Activated T-cell treated with anti-CD3 and anti-CD28 coated beads, Interleukin-2, amount 50 U/mL, for 24 hours (primary cell): ENCODE data around the gene STK33.

ENCODE experiments used
- DNase-seq: peaks from one replicate; pipeline ENCODE4 v3.0.0-alpha.2; 2020
- H3K27ac Mint-ChIP-seq: 2 replicates; pipeline ENCODE4 v1.8.0; 2020; ENCODE audit warnings: mild to moderate bottlenecking, mixed read lengths
- H3K27me3 Mint-ChIP-seq: 2 replicates; pipeline ENCODE4 v1.8.0; 2020; ENCODE audit warnings: mixed read lengths
- H3K36me3 Mint-ChIP-seq: 2 replicates; pipeline ENCODE4 v1.8.0; 2020; ENCODE audit warnings: low read depth, mixed read lengths
- H3K4me1 Mint-ChIP-seq: 2 replicates; pipeline ENCODE4 v1.8.0; 2020; ENCODE audit warnings: low read depth, mixed read lengths
- H3K4me3 Mint-ChIP-seq: 2 replicates; pipeline ENCODE4 v1.8.0; 2020; ENCODE audit warnings: mild to moderate bottlenecking, moderate library complexity, mixed read lengths
- H3K9me3 Mint-ChIP-seq: 2 replicates; pipeline ENCODE4 v1.8.0; 2020; ENCODE audit warnings: mixed read lengths

Gene STK33

DNA sequence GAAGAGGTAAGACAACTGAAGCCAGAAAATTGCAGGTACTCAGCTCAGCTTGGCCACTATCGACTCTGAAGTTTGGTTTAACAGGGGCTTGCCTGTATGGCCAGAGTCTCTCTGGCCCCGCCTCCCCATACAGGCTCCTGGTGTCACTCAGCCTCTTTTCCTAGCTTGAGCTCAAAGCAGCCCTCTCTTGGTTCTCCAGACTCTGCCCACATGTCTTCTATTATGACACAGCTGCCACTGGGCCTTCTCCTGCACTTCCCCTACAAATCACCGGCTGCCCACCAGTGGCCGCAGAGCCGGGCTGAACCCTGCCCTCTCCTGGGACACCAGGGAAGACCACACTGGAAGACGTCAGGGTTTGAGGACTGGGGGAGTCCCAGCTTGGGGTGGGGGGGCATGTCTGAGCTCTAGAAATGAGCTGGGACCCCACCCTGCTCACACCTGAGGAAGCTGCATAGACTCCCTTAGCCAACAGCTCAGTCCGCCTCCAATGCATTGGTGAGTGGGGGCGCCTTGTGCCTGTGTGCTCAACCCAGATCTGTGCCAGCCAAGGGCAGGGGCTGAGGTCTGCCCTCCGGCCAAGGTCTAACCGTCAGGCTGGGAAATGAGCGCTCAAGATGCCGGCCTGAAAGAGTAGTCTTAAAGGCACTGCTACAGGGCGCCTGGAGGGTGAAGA is 236.0 kb downstream of the STK33 start:
- peaks cover 2% of the 10 kb centered on the region for H3K4me1 Mint-ChIP-seq
- H3K27me3 Mint-ChIP-seq: peaks cover 28% of the 10 kb centered on the region
- H3K4me3 Mint-ChIP-seq: no peak overlapping the region
- no peak for DNase-seq
- H3K9me3 Mint-ChIP-seq: no peaks in the 10 kb centered on the region
- H3K36me3 Mint-ChIP-seq: no peaks in the 10 kb centered on the region
- no peak overlapping the region for H3K27ac Mint-ChIP-seq

DNA sequence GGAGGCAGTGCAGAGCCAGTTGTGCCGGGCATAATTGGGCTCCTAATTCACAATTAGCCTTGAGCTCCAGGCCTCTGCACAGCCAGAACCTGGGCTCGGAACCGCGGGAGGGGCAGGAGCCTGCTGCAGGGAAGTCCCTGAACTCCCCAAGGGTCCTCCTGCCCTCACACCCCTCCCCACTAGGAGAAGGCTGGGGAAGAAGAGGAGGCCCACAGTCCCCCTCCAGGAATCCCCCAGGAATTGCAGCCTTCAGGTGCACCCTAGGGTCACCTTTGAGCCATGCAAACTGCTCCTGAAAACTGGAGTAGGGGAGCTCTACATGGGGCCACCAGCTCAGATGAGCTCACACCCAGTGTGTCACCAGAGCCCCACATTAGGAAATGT is 236.5 kb downstream of the STK33 start:
- Mint-ChIP-seq H3K27me3 (peaks cover 28% of the 10 kb centered on the region), H3K36me3 (no peaks in the 10 kb centered on the region), H3K9me3 (no peaks in the 10 kb centered on the region), H3K27ac (no peak overlapping the region), H3K4me3 (no peak overlapping the region), H3K4me1 (peaks cover 2% of the 10 kb centered on the region)
- no peak for DNase-seq

DNA sequence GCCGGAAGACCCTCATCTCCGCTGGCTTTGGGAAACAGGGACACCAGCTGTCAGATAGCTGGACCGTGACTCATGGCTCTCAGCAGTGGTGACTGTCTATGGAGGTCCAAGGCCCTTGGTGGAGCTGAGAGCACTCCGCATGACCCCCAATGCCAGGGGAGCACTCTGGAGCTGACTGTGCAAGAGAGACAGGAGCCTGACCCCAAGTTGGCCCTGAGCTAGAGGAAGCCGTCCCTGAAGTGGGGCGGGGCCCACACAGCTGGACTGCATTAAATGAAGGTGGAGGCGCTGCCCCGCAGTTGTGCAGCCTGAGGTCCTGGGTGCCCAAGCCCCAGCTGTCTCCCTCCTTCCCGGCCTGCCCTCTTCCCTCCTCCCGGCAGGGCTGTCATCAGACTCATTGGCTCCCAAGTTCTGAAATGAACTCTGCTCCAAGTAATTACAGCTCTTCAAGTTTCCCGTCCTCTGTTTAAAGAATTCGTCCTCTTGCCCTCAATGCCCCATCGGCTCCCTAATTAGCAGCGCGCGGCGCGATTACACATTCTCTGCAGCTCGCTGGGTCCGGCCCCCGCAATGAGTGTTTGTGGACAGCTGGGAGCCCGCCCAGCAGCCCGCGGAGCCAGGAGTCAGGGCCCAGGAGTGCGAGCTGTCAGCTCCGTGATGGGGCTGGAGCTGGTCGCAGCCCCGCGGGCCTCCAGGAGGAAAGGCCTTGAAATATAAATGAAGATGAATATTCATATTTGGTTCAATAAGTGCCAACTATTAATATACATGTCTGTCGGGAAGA is 237.1 kb downstream of the STK33 start:
- Mint-ChIP-seq H3K36me3 (no peaks in the 10 kb centered on the region), H3K9me3 (no peaks in the 10 kb centered on the region), H3K27me3 (peaks cover 28% of the 10 kb centered on the region), H3K4me1 (peaks cover 2% of the 10 kb centered on the region), H3K27ac (no peak overlapping the region), H3K4me3 (no peak overlapping the region)
- DNase-seq: no peak

DNA sequence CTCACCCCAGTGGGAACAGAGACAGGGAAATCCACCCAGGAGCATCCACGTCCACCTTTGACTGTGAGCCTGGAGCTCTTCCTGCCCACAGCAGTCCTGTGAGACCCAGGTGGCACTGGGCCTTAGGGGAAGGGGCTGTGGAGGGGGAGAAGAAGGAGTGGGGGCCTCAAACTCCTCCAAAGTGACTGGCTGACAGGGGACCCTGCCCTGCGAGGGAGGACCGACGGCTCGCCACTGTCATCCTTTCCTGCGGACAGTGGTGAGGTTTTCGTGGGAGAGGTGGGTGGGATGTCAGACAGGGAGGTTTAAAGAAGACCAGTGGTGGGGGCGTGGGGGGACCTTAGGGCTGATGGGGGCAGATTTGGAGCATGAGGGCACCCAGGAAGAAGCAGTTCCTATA is 237.8 kb downstream of the STK33 start:
- H3K4me1 Mint-ChIP-seq: peaks cover 2% of the 10 kb centered on the region
- no peaks in the 10 kb centered on the region for H3K9me3 Mint-ChIP-seq
- no peak for DNase-seq
- H3K27me3 Mint-ChIP-seq: peaks cover 28% of the 10 kb centered on the region
- no peak overlapping the region for H3K4me3 Mint-ChIP-seq
- no peaks in the 10 kb centered on the region for H3K36me3 Mint-ChIP-seq
- no peak overlapping the region for H3K27ac Mint-ChIP-seq

DNA sequence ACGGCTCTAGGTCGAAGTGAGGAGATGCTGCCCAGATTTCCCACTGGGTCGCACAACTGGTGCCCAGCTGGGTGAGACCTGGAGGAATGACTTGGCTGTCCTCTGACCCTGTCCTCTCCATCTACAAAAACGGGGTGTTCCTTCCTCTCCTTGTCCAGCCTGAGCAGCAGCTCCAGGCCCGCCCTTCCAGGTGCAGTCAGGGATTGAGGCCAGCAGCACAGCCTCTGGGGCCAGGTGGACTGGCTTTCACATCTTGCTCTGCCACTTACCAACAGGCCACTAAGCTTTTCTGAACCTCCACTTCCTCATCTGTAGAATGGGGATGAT is 238.6 kb downstream of the STK33 start:
- H3K27ac Mint-ChIP-seq: no peak overlapping the region
- H3K27me3 Mint-ChIP-seq: peaks cover 28% of the 10 kb centered on the region
- H3K4me3 Mint-ChIP-seq: no peak overlapping the region
- H3K36me3 Mint-ChIP-seq: no peaks in the 10 kb centered on the region
- DNase-seq: no peak
- H3K9me3 Mint-ChIP-seq: no peaks in the 10 kb centered on the region
- peaks cover 2% of the 10 kb centered on the region for H3K4me1 Mint-ChIP-seq

GRCh38 chr11:8354622-8355415 is 239.2 kb downstream of the STK33 start:
- H3K27ac Mint-ChIP-seq: no peak overlapping the region
- peaks cover 2% of the 10 kb centered on the region for H3K4me1 Mint-ChIP-seq
- peaks cover 28% of the 10 kb centered on the region for H3K27me3 Mint-ChIP-seq
- no peak overlapping the region for H3K4me3 Mint-ChIP-seq
- no peak for DNase-seq
- H3K9me3 Mint-ChIP-seq: no peaks in the 10 kb centered on the region
- H3K36me3 Mint-ChIP-seq: no peaks in the 10 kb centered on the region

- Mint-ChIP-seq H3K9me3 (no peaks in the 10 kb centered on the region), H3K4me3 (no peak overlapping the region), H3K4me1 (peaks cover 2% of the 10 kb centered on the region), H3K27me3 (peaks cover 28% of the 10 kb centered on the region), H3K27ac (no peak overlapping the region), H3K36me3 (no peaks in the 10 kb centered on the region)
- no peak for DNase-seq
Measured at GRCh38 chr11:8352876-8353505, 241.0 kb downstream of the STK33 start.

DNA sequence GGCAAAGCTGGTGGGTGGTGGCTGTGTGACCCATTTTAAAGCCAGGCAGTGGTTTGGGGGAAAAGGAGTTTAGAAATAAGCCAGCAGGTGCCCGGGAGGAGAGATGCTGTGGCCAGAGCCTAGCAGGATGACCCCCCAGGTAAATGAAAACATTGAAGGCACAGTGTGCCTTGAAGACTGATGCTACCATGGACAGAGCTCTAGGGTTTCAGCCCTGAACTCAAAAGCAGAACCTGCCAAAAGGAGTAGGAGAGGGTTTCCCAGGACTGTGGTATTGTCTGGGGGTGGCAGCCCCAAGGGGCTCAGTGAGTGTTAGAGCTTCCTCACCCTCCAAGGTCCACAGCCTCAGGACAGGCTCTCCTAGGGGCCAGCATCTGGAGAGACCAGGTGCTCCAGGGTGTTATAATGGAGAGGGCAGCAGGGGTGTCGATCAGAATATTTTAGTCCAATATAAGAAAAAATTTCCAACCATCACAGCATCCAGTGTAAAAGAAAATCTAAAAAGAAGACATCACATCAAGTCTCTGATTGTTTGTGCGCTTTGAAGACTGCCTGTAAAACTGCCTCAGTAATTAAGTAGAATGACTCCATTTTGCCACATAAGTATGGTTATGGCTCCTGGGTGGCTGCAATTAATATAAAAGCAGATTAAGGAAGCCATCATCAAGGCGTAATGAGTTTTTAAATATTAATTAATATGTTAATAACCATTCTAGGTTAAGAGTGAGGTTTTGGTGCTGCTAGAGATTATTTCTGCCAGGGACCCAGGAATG is 241.7 kb downstream of the STK33 start:
- no peak overlapping the region for H3K27ac Mint-ChIP-seq

DNA sequence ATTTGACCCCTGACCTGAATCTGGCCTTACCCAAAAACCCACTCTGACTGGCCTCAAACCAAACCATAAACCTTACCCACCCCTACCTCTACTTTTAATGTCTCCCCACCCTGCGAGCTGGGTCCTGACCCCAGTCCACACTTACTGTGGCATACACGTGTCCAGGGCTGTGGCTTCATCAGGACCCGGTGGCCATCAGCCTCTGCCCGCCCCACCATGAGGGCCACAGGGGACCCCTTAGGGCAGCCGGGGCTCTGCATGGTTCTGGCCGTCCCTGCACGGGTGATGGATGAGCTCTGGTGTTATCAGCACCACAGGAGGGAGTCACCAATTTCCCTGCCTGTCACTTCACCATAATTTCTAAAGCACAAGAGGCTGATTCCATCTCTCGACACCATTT is 242.8 kb downstream of the STK33 start:
- Mint-ChIP-seq H3K36me3 (no peaks in the 10 kb centered on the region), H3K4me3 (no peak overlapping the region), H3K9me3 (no peaks in the 10 kb centered on the region), H3K4me1 (peaks cover 2% of the 10 kb centered on the region), H3K27ac (no peak overlapping the region), H3K27me3 (peaks cover 28% of the 10 kb centered on the region)
- DNase-seq: no peak

More for the DNA sequence above, 241.7 kb downstream of the STK33 start:
- Mint-ChIP-seq H3K36me3 (no peaks in the 10 kb centered on the region), H3K27me3 (peaks cover 28% of the 10 kb centered on the region), H3K4me3 (no peak overlapping the region), H3K4me1 (peaks cover 2% of the 10 kb centered on the region), H3K9me3 (no peaks in the 10 kb centered on the region)
- DNase-seq: no peak

- no peak overlapping the region for H3K4me3 Mint-ChIP-seq
- no peak for DNase-seq
- H3K36me3 Mint-ChIP-seq: no peaks in the 10 kb centered on the region
- no peaks in the 10 kb centered on the region for H3K9me3 Mint-ChIP-seq
- peaks cover 5% of the 10 kb centered on the region for H3K4me1 Mint-ChIP-seq
- H3K27ac Mint-ChIP-seq: no peak overlapping the region
- H3K27me3 Mint-ChIP-seq: peaks cover 6% of the 10 kb centered on the region
Measured at GRCh38 chr11:8347978-8348377, 246.1 kb downstream of the STK33 start.

- no peak overlapping the region for H3K27ac Mint-ChIP-seq
- H3K4me1 Mint-ChIP-seq: peaks cover 5% of the 10 kb centered on the region
- H3K9me3 Mint-ChIP-seq: no peaks in the 10 kb centered on the region
- peaks cover 12% of the 10 kb centered on the region for H3K27me3 Mint-ChIP-seq
- no peaks in the 10 kb centered on the region for H3K36me3 Mint-ChIP-seq
- no peak for DNase-seq
- no peak overlapping the region for H3K4me3 Mint-ChIP-seq
Measured at GRCh38 chr11:8346157-8346755, 247.8 kb downstream of the STK33 start.

DNA sequence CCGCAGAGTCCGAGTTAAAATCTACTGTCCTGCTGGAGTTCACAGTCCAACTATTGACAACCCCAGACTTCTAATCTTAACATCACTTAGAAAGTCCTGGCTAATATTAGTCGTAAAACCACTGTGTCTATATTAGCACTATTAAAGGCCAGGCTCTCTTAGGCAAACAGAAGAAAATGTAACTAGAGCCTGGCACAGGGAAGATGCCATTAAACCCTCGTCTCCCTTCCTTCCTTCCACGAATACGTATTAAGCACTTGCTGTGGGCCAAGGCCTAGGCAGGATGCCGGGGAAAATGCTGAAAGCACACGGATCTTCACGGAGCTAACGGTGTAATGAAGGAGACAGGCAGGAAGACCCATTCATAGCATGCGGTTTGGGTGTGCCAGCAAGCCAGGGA is 248.8 kb downstream of the STK33 start:
- H3K9me3 Mint-ChIP-seq: no peaks in the 10 kb centered on the region
- no peaks in the 10 kb centered on the region for H3K36me3 Mint-ChIP-seq
- no peak overlapping the region for H3K27ac Mint-ChIP-seq
- no peak for DNase-seq
- H3K4me3 Mint-ChIP-seq: no peak overlapping the region
- peaks cover 5% of the 10 kb centered on the region for H3K4me1 Mint-ChIP-seq
- H3K27me3 Mint-ChIP-seq: peaks cover 12% of the 10 kb centered on the region

DNA sequence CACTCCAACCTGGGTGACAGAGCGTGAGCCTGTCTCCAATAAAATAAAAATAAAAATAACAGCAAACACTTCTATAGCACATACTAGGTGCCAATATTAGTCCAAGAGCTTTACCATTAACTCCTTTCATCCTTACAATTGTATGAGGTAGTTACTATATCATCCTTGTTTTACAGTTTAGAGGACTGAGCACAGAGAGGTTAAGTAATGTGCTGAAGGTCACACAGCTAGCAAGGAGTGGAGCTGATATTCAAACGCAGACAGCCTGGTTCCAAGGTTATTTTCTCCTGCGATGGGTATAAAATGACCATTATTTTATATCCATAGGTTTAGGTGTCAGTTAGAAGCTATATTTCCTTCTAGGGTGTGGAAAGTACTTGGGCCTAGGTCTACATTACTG is 249.7 kb downstream of the STK33 start:
- Mint-ChIP-seq H3K4me1 (peaks cover 5% of the 10 kb centered on the region), H3K4me3 (no peak overlapping the region), H3K27ac (no peak overlapping the region), H3K27me3 (peaks cover 17% of the 10 kb centered on the region), H3K9me3 (no peaks in the 10 kb centered on the region), H3K36me3 (no peaks in the 10 kb centered on the region)
- DNase-seq: no peak
